Testis (tissue), 2 donors: ENCODE measurements around the gene HCFC2.

Experiments used
- CTCF ChIP-seq, 3 experiments: fragments of 450-650 bp in 2 of 3; fragments of 200-600 bp in 1 of 3; sonication (generic) in 1 of 3; IDR thresholded peaks; one replicate each; pipeline ENCODE4 v1.5.1; 2016 to 2019; ENCODE audit warnings: antibody characterized with exemption in 3 of 3, mild to moderate bottlenecking in 2 of 3, moderate library complexity in 1 of 3
- POLR2A ChIP-seq: fragments of 450-650 bp; IDR thresholded peaks from one replicate; pipeline ENCODE4 v1.6.1; 2017; ENCODE audit warnings: antibody characterized with exemption, mild to moderate bottlenecking, moderate library complexity

GRCh38 chr12:104109446-104110271, 45.3 kb downstream of the HCFC2 start:
- TF ChIP-seq CTCF (IDR thresholded peaks at IDR 0.05) (no peak), POLR2A (no peak)
